H9 (cell line): ENCODE data around the gene PLCH2. TPM values are rescaled to one million over a fixed set of nuclear protein-coding genes. Genes with fewer than 3 reads are reported as not detected.

Source experiments
- DNase-seq: peaks from one replicate; pipeline ENCODE4 v3.0.0-alpha.2; 2017
- H2AFZ ChIP-seq: one replicate; pipeline ENCODE4 v1.6.1; 2013; ENCODE audit warnings: mild to moderate bottlenecking, low read length, control low read depth, moderate library complexity
- H2AK5ac ChIP-seq: 2 replicates; pipeline ENCODE4 v1.6.1; 2013; ENCODE audit warnings: low read length, control low read depth, mixed read lengths; ENCODE audit not compliant: insufficient read length
- H2BK120ac ChIP-seq: one replicate; pipeline ENCODE4 v1.6.1; 2013; ENCODE audit warnings: low read depth, mild to moderate bottlenecking, low read length, control low read depth, inconsistent platforms; ENCODE audit not compliant: poor library complexity, severe bottlenecking
- H2BK12ac ChIP-seq: 2 replicates; pipeline ENCODE4 v1.6.1; 2013; ENCODE audit warnings: low read length, control low read depth, mixed read lengths, low read depth; ENCODE audit not compliant: insufficient read length
- H2BK15ac ChIP-seq: 2 replicates; pipeline ENCODE4 v1.6.1; 2013; ENCODE audit warnings: low read depth, low read length, control low read depth
- H2BK20ac ChIP-seq: one replicate; pipeline ENCODE4 v1.6.1; 2013; ENCODE audit warnings: low read depth, mild to moderate bottlenecking, low read length, control low read depth, inconsistent platforms; ENCODE audit not compliant: poor library complexity, severe bottlenecking
- H2BK5ac ChIP-seq: 2 replicates; pipeline ENCODE4 v1.6.1; 2013; ENCODE audit warnings: low read length, control low read depth, mixed read lengths; ENCODE audit not compliant: insufficient read length
- H3K14ac ChIP-seq: 2 replicates; pipeline ENCODE4 v1.6.1; 2013; ENCODE audit warnings: low read length, control low read depth; ENCODE audit not compliant: insufficient read depth
- H3K18ac ChIP-seq: 2 replicates; pipeline ENCODE4 v1.6.1; 2013; ENCODE audit warnings: low read depth, mild to moderate bottlenecking, mixed read lengths, low read length, control low read depth; ENCODE audit not compliant: insufficient read length
- H3K23ac ChIP-seq: 2 replicates; pipeline ENCODE4 v1.6.1; 2013; ENCODE audit warnings: low read length, control low read depth, mixed read lengths, low read depth; ENCODE audit not compliant: insufficient read length
- H3K23me2 ChIP-seq: 2 replicates; pipeline ENCODE4 v1.6.1; 2013; ENCODE audit warnings: low read depth, mild to moderate bottlenecking, mixed read lengths, low read length, control low read depth; ENCODE audit not compliant: insufficient read length, poor library complexity, severe bottlenecking
- H3K27ac ChIP-seq: 2 replicates; pipeline ENCODE4 v1.5.1; 2013; ENCODE audit warnings: low read length, control low read depth, mixed read lengths, low read depth; ENCODE audit not compliant: insufficient read length
- H3K27me3 ChIP-seq: 2 replicates; pipeline ENCODE4 v1.6.1; 2013; ENCODE audit warnings: low read length, control low read depth, inconsistent platforms; ENCODE audit not compliant: insufficient read depth
- H3K4ac ChIP-seq: 2 replicates; pipeline ENCODE4 v1.6.1; 2013; ENCODE audit warnings: low read depth, mild to moderate bottlenecking, control low read depth, inconsistent platforms, low read length, moderate library complexity
- H3K4me1 ChIP-seq: 2 replicates; pipeline ENCODE4 v1.6.1; 2013; ENCODE audit warnings: low read length, control low read depth, inconsistent platforms; ENCODE audit not compliant: insufficient read depth
- H3K4me2 ChIP-seq: 2 replicates; pipeline ENCODE4 v1.6.1; 2013; ENCODE audit warnings: low read length, control low read depth, mixed read lengths; ENCODE audit not compliant: insufficient read length, insufficient read depth
- H3K56ac ChIP-seq: 2 replicates; pipeline ENCODE4 v1.6.1; 2013; ENCODE audit warnings: low read depth, mild to moderate bottlenecking, mixed read lengths, low read length, control low read depth; ENCODE audit not compliant: insufficient read length
- H3K79me1 ChIP-seq: 2 replicates; pipeline ENCODE4 v1.6.1; 2013; ENCODE audit warnings: low read depth, mild to moderate bottlenecking, moderate library complexity, low read length, control low read depth, inconsistent platforms; ENCODE audit not compliant: insufficient read depth, poor library complexity, severe bottlenecking
- H3K79me2 ChIP-seq: 2 replicates; pipeline ENCODE4 v1.6.1; 2013; ENCODE audit warnings: low read length, control low read depth, inconsistent platforms; ENCODE audit not compliant: insufficient read depth
- H3K9ac ChIP-seq: 2 replicates; pipeline ENCODE4 v1.6.1; 2013; ENCODE audit warnings: low read length, control low read depth, mixed read lengths; ENCODE audit not compliant: insufficient read length; ENCODE audit errors: extremely low read depth
- H3K9me3 ChIP-seq: one replicate; pipeline ENCODE4 v1.6.1; 2013; ENCODE audit warnings: low read depth, low read length, inconsistent platforms; ENCODE audit not compliant: control insufficient read depth
- H3T11ph ChIP-seq: one replicate; pipeline ENCODE4 v1.6.1; 2013; ENCODE audit warnings: mild to moderate bottlenecking, low read length, control low read depth, inconsistent platforms
- H4K20me1 ChIP-seq: one replicate; pipeline ENCODE4 v1.6.1; 2013; ENCODE audit not compliant: control insufficient read depth, insufficient read length, insufficient read depth
- H4K5ac ChIP-seq: 2 replicates; pipeline ENCODE4 v1.6.1; 2013; ENCODE audit warnings: low read depth, mild to moderate bottlenecking, mixed read lengths, low read length, control low read depth; ENCODE audit not compliant: insufficient read length
- H4K8ac ChIP-seq: replicated peaks from 2 replicates; pipeline ENCODE4 v1.6.1; 2013; ENCODE audit warnings: low read length, control low read depth, mixed read lengths, low read depth; ENCODE audit not compliant: insufficient read length
- H4K91ac ChIP-seq: 2 replicates; pipeline ENCODE4 v1.6.1; 2013; ENCODE audit warnings: low read depth, mild to moderate bottlenecking, moderate library complexity, mixed read lengths, low read length, control low read depth; ENCODE audit not compliant: insufficient read length
- H3K27ac Mint-ChIP-seq, 3 experiments: 2 replicates in 2 of 3; 3 replicates in 1 of 3; pipeline ENCODE4 v1.8.0; 2020 to 2021; ENCODE audit warnings: mixed read lengths in 3 of 3, mild to moderate bottlenecking in 1 of 3, moderate library complexity in 1 of 3
- H3K27me3 Mint-ChIP-seq: 2 replicates; pipeline ENCODE4 v1.8.0; 2021; ENCODE audit warnings: low read depth, mild to moderate bottlenecking, moderate library complexity, mixed read lengths
- H3K36me3 Mint-ChIP-seq, 3 experiments: 2 replicates in 2 of 3; 3 replicates in 1 of 3; pipeline ENCODE4 v1.8.0; 2020 to 2021; ENCODE audit warnings: low read depth in 3 of 3, mixed read lengths in 3 of 3; ENCODE audit not compliant: insufficient read depth in 1 of 3
- H3K4me1 Mint-ChIP-seq, 2 experiments: 2 replicates each; pipeline ENCODE4 v1.8.0; 2020; ENCODE audit warnings: mixed read lengths in 2 of 2
- H3K4me3 Mint-ChIP-seq, 2 experiments: 2 replicates in 1 of 2; 3 replicates in 1 of 2; pipeline ENCODE4 v1.8.0; 2020 to 2021; ENCODE audit warnings: mild to moderate bottlenecking in 2 of 2, mixed read lengths in 2 of 2, moderate library complexity in 1 of 2
- H3K9me3 Mint-ChIP-seq, 2 experiments: 2 replicates in 1 of 2; 3 replicates in 1 of 2; pipeline ENCODE4 v1.8.0; 2020; ENCODE audit warnings: mild to moderate bottlenecking in 2 of 2, mixed read lengths in 2 of 2, moderate library complexity in 1 of 2
- WGBS: extraction: QIAGEN DNeasy Blood & Tissue Kit; methylation state at CpG from one replicate; pipeline ENCODE4 v1.1.7; 2013; ENCODE audit warnings: missing lambda C conversion rate, low lambda C conversion rate, mixed read lengths; ENCODE audit not compliant: insufficient read length; ENCODE audit errors: extremely low coverage; 5-methylcytosine and 5-hydroxymethylcytosine counted together
- total RNA-seq: library from RNA; stranded (reverse); gene quantifications from 2 replicates; pipeline ENCODE4 v1.2.1, GENCODE V29; 2021
- TF ChIP-seq, protein P1 (sequence below): fragments of 200-600 bp; sonication (generic); conservative IDR thresholded peaks from 3 replicates; pipeline ENCODE4 v1.8.0; 2021; ENCODE audit warnings: antibody characterized with exemption, mild to moderate bottlenecking

Gene PLCH2
- total RNA-seq, 1 experiment from 2014 or later: 0.09 TPM

DNA sequence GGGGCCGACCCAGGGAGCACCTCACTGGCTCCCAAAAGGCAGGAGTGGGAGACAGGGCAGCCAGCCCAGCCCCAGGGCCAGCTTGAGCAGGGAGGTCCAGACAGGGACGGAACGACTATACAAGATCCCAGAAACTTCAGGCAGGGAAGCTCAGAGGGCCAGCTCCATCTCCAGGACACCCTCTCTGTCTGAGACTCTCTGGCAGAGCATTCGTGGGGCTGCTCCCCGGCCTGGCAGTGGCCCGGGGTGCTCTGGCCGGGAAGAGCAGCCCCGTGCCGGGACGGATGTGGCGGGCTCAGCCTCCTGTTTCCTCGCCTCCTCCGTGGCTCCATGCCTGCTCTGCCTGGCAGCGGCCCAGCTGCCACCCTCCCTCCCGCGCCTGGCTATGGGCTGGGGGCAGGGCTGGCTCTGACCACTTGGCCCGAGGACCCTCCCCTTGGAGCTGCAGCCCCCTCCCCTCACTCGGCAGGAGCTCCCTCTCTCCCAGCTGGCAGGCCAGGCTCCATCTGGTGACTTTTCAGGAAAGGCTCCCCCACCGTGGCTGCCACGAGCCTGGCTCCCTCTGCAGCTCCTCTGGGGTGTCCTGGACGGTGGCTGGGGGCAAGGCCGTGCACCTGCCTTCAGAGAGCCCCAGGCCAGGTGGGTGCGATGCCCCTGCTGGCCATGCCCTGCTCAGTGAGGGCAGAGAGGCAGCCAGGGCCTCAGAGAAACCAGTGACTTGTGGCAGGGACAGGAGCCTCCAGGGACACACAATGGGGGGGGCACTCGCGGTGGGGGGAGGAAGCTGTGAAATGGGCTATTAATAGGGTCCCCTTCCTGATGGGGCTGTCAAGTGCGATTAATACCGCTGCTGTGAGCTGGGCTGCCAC lies 5.6 kb upstream of the PLCH2 start:
- Histone ChIP-seq H2BK120ac (no peak overlapping the region), H2AK5ac (no peak overlapping the region), H3K27ac (no peak overlapping the region), H3K56ac (no peak overlapping the region), H3K4ac (no peak overlapping the region), H3T11ph (no peak overlapping the region), H3K23me2 (no peaks in the 10 kb centered on the region), H2BK15ac (no peak overlapping the region), H2BK5ac (no peak overlapping the region), H4K20me1 (peaks cover 3% of the 10 kb centered on the region), H3K27me3 (no peaks in the 10 kb centered on the region), H3K14ac (no peak overlapping the region; the same call in 1 of the 2 replicates), H3K23ac (no peak overlapping the region), H3K79me2 (no peaks in the 10 kb centered on the region), H3K79me1 (no peaks in the 10 kb centered on the region), H2BK20ac (no peak overlapping the region), H4K8ac (no peak overlapping the region), H3K9me3 (no peaks in the 10 kb centered on the region), H3K4me2 (no peak overlapping the region), H4K91ac (no peak overlapping the region), H2BK12ac (no peak overlapping the region), H2AFZ (no peak overlapping the region), H3K9ac (no peak overlapping the region), H3K4me1 (no peaks in the 10 kb centered on the region), H3K18ac (no peak overlapping the region), H4K5ac (no peak overlapping the region)
- no CpG with 5 or more reads among the region's 27 CpGs for WGBS
- peaks cover 0 to 7% of the 10 kb centered on the region in 2 experiments; a peak in 1 of 4 replicates for H3K4me1 Mint-ChIP-seq
- H3K4me3 Mint-ChIP-seq: no peak overlapping the region
- H3K9me3 Mint-ChIP-seq: no peaks in the 10 kb centered on the region
- no peak overlapping the region for H3K27ac Mint-ChIP-seq
- H3K36me3 Mint-ChIP-seq: no peaks in the 10 kb centered on the region
- peaks cover 13% of the 10 kb centered on the region for H3K27me3 Mint-ChIP-seq
- DNase-seq: no peak
- TF ChIP-seq, protein P1, sequence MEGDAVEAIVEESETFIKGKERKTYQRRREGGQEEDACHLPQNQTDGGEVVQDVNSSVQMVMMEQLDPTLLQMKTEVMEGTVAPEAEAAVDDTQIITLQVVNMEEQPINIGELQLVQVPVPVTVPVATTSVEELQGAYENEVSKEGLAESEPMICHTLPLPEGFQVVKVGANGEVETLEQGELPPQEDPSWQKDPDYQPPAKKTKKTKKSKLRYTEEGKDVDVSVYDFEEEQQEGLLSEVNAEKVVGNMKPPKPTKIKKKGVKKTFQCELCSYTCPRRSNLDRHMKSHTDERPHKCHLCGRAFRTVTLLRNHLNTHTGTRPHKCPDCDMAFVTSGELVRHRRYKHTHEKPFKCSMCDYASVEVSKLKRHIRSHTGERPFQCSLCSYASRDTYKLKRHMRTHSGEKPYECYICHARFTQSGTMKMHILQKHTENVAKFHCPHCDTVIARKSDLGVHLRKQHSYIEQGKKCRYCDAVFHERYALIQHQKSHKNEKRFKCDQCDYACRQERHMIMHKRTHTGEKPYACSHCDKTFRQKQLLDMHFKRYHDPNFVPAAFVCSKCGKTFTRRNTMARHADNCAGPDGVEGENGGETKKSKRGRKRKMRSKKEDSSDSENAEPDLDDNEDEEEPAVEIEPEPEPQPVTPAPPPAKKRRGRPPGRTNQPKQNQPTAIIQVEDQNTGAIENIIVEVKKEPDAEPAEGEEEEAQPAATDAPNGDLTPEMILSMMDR: no peak
